ENCODE results near the gene TM6SF1. TPM values are rescaled to one million over a fixed set of nuclear protein-coding genes. Genes with fewer than 3 reads are reported as not detected.
"Not testable (repeated sequence)": the region's sequence is repeated elsewhere in the genome, so short reads cannot be mapped to it uniquely, and the experiment has no call there.

TM6SF1 gene
- 35.1 and 46.6 TPM in 2 replicates for total RNA-seq

DNA sequence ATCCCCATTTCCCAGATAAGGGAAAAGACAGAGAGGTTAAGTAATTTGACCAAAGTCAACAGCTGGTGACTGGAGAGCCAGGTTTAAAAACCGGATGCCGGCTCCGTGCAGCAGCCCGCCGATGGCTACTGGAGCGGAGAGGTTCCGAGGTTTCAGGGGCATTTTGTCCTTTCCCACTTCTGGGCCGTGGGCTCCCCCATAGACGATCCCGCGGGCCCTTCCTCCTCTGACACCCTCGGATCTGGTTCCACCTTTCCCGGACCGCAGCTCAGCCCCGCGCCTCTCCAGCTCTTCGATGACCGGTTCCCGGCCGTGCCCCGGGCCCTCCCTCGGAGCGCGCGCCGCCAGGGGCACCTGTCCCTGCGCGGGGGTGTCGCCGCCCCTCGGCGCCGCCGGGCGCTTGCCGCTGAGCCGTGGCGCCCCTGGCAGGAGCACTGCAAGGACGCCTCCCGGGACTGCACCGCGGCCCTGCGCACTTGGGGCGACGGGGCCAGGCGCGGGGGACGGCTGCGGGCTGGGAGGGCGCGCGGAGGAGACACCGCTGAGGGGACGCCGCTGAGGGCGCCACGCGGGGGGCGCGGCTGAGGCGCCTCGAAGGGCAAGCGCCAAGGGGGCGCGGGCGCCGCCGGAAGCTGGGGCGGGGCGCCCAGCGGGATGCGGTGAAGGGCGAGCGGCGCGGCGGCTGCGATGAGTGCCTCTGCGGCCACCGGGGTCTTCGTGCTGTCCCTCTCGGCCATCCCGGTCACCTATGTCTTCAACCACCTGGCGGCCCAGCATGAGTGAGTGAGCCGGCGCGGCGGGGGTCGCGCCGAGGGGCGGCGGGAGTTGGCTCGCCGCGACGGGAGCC, at the start of gene TM6SF1:
Gene TM6SF1 (plus strand): TSS at position 652 of the 847 bp plus-strand sequence. CDS start 36 bp downstream, at position 688.
- DNase-seq (ENCODE audit: low read depth, low spot score): no peak

DNA sequence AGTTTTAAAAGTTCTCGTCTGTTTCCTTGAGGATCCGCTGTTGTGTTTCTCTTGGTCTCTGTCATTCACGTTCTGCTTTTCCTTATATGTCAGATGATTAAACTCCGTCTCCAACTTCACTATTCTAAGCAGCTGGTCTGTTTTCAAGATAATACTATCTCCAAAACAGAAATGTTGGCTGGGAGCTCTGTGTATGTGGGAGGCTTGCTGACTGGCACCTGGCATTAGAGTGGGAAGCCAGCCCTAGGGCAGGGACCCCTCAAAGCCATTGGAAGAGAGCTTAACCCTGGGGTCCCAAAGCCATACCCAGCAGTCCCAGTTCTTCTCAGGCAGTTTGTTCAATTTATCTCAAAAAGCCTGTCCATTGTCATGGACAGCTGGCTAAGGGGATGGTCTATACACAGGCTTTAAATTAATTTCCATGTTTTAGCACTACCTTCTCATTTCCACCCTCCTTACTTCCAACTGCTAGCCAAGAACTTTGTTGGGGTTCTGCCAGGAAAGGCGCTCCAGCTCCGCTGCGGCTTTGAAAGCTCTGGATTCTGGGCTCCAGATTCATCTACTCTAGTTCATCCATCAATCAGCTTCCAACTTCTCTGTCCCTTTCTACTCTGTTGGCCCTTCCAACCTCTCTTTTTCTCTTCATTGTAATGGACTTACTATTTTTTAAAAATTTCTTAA, 49.6 kb upstream of the TM6SF1 start:
- DNase-seq (ENCODE audit: low read depth, low spot score): no peak

DNA sequence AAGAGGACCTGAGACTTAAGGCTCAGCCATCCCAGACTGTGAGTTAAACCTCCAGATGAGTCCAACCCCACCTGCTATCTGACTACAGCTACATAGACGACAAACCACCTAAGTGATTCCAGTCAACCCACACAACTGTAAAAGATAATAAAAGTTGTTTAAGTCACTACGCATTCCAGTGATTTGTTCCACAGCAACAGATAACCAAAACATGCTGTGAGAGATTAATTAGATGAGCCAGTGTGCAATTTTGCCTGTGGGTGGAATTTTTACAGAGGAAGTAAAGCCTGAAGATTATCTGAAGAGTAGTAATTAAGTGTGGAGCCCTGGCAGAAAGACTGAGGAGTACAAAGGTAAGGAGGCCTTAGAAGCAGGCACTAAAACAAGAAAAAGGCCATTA, 45.8 kb upstream of the TM6SF1 start:
- no peak for DNase-seq (ENCODE audit: low read depth, low spot score)

DNA sequence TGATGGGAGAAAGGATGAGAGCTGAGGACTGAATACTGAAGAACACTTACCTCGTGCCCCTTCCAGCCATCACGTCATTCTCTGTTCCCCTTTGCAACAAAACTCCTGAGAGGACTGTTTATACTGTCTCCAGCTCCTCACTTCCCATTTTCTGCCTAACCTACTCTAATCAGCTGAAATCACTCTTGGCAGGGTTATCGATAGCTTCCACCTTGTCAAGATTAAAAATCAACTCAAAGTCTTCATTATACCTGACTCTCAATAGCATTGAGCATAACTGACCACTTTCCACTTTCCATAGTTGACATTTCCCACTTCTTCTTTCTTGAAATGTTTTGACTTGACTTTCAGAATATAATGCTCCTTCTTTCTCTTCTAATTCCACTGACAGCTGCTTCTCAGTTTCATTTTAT, 44.7 kb upstream of the TM6SF1 start:
- no peak for DNase-seq (ENCODE audit: low read depth, low spot score)

DNA sequence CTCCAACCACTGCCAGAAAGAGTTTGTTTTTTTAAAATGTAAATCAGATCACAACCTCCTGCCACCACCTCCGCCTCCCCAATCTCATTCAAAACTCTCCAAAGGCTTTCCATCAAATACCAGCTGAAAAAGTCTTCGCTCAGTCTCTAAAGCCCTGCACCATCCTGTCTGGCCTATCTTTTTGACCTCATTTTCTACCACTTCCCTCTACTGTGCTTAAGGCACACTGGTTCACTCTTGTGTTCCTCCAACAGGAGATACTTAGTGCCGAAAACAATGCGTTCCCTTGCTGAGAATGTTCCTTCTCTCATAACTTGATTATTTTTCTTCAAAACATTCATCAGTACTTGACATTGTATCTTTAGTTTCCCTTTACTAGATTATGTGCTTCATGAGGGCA, 43.9 kb upstream of the TM6SF1 start:
- no peak for DNase-seq (ENCODE audit: low read depth, low spot score)

DNA sequence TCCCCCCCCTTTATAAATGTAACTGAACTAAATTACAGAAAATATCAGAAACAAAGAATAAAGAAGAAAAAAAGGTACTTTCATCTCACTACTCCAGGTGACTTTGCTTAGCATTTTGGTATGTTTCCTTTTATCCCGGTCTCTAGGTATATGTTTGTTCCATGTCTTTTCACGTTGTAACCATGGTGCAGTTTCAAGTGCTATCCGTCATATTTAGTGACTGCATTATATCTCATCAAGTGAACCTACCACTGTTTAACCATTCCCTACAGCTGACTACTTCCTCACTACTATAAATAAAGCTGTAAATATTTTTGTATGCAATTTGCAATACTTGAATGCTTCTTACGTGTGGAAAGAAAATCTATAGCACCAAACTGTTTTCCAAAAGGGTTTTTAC, 42.6 kb upstream of the TM6SF1 start:
- DNase-seq (ENCODE audit: low read depth, low spot score): no peak

DNA sequence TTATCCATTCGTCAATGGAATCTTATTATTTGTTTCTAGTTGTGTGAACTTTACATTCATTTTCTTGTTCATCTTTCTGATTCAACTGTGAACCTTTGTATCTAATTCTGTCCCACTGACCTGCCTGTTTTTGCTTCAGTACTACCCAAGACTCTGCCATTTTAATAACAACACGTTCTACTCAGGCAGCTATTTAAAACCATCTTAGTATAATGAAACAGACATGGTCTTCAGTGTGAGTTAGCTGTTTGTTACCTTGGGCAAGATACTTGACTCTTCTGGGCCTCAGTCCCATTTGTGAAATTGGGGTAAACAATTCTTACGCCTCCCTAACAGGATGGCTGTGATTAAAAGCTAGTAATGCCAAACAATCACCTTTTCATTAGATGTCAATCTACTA, 42.0 kb upstream of the TM6SF1 start:
- DNase-seq (ENCODE audit: low read depth, low spot score): no peak

DNA sequence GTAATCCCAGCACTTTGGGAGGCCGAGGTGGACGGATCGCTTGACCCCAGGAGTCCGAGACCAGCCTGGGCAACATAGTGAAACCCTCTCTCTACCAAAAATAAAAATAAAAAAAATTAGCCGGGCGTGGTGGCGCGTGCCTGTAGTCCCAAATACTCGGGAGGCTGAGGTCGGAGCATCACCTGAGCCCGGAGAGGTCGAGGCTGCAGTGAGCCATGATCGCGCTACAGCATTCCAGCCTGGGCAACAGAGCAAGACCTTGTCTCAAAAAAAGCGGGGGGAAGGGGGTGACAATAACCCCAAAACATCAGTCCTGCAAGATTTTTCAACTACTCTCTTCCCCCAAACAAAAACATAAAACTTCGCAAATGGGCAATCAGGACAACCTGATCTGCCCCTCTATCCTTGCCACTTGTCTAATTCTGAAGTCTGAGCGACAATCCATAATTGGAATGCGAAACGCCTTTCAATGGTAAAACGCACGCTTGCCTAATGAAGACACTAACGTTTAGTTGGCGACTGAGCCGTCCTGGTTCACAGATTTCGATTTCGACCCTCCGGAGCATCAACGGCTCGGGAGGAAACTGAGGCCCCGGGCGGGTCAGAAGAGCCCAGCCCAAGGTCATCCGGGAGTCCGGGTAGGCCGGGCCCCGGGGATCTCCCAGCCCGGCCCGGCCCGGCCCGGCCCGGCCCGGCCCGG, 41.3 kb upstream of the TM6SF1 start:
- no peak for DNase-seq (ENCODE audit: low read depth, low spot score)

DNA sequence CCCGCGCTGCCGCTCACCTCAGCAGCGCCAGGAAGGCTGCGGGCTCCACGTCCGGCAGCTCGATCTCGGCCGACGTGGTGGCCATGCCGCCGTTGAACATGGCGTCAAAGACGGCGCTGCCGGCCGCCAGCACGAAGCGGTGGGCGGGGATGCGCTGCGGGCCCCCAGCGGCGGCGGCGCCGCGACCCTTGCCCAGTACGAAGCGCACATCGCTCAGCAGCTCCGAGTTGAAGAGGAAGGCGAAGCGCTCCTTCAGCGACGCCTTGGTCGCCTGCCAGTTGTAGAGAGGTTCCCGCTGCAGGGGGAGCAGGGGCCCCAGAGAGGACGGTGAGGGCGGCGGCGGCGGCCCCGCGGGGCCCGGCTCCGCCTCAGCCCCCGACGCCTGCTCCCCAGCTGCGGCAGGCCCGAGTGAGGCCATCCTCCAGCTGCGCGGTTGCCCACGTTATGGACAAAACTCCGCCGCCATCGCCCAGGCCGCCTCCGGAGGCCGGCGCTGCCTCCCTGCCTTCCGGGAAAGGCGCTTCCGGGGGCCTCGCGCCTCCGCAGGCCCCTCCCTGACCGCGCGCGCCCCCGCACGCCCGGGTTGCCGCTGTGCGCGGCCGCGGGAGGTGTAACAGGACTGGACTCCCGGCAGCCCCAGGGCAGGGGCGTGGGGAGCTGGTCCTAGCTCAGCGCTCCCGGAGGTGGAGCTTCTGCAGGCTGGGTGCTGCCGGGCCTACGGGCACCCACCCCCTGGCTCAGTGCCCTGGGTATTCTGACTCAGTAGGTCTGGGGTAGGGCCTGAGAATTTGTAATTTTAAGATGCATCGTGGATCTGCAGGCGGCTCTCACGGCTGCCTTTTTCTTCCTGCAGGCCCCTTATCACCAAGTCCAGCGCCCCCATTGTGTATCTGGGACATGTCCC, 40.5 kb upstream of the TM6SF1 start, which contains the start of gene BTBD1:
Gene BTBD1 (minus strand): TSS at position 519 of the 904 bp plus-strand sequence. CDS start 101 bp downstream, at position 418.
- DNase-seq (ENCODE audit: low read depth, low spot score): peak; percentile 64

DNA sequence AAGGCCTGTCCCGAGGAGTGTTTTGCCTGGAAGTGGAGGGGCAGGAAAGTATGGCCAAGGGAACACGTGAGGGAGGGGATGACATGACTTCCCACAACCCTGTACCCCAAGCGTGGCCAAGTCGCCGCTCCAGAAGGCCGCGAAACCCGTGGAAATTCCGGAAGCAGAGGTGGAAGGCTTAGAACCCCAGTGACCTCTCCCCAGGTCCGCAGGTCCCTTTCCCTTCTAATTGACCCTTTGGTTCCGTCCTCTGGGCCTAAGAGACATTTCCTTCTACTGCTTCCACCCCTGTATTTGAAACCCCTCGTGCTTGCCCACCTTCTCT, 39.8 kb upstream of the TM6SF1 start:
- no peak for DNase-seq (ENCODE audit: low read depth, low spot score)

DNA sequence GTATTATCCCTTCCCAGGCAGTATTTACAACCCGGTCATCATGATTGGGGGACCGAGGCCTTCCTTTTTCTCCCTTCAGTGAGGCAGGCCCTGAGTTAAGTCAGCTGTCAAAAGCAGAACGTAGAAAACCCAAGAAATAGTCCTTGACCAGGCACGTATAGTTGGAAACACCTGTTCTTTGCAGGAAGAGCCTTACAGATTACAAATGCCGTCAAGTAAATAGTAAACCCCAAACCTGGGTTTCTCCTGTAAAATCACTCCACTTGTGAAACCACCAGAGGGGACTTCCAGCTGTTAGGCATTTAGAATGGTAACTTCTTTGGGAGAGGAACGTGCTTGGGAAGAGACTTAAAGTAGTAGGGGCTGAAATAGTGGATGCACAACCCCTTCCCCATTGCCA, 39.4 kb upstream of the TM6SF1 start:
- no peak for DNase-seq (ENCODE audit: low read depth, low spot score)

DNA sequence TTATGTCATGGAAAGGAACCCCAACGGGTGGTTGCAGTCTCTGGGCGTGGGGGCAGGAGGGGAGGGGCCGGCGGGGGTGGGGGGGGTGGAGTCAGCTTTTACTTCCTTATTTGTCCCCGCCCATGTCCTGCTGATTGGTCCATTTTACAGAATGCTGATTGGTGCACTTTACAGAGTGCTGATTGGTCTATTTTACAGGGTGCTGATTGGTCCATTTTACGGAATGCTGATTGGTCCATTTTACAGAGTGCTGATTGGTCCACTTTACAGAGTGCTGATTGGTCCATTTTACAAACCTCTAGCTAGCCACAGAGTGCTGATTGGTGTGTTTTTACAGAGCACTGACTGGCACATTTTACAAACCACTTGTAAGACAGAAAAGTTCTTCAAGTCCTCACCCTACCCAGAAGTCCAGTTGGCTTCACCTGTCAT, 38.2 kb upstream of the TM6SF1 start:
- not testable (repeated sequence) for DNase-seq (ENCODE audit: low read depth, low spot score)

DNA sequence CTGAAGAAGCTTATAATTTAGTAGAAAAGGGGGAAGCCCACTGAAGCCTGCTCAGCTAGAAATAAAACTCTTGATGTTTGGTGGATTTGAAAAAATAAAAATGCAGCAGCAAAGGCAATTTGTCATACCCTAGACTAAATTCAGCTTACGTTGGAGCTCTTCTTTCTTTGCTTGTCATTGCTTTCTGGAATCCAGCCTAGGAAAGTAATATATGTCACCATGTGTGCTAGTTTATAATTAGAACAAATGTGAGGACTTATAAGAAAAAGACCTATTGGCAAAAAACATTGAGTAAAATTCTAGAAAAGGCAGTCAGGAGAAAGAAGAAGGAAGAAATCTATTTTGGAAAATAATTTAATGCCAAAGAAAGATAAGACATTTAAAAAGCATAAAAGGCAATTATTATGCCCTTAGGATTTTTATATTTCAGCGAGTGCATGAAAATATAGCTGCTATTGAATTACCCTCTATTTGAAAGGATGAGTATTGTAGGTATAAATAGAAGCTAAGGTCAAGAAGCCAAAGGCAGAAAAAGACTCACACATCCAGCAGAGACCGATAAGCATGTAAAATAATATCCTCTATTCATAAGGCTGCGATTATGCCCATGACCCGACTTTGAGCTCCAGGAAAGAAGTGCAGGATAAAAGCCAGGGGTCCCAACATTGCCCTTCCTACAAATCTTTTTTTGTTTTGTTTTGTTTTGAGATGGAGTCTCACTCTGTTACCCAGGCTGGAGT, 29.8 kb upstream of the TM6SF1 start:
- DNase-seq (ENCODE audit: low read depth, low spot score): no peak

DNA sequence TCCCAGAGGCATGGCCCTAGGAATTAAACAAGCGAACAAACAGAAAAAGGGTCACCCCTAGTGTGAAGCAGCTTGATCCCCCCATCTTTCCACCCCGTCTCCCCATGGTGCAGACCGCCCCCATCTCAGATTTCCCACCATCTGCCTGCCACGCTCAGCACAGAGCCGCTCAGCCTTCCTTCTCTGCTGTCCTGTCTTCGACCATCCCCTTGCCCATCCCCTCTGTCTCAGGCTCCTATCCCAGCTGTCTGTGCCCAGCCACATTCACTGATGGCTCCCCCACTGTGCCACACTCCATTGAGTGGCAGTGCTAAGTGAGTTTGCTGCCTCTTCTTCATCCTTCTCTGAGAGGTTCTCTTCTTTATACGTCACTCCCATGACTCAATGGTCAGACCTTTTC, 28.7 kb upstream of the TM6SF1 start:
- no peak for DNase-seq (ENCODE audit: low read depth, low spot score)

DNA sequence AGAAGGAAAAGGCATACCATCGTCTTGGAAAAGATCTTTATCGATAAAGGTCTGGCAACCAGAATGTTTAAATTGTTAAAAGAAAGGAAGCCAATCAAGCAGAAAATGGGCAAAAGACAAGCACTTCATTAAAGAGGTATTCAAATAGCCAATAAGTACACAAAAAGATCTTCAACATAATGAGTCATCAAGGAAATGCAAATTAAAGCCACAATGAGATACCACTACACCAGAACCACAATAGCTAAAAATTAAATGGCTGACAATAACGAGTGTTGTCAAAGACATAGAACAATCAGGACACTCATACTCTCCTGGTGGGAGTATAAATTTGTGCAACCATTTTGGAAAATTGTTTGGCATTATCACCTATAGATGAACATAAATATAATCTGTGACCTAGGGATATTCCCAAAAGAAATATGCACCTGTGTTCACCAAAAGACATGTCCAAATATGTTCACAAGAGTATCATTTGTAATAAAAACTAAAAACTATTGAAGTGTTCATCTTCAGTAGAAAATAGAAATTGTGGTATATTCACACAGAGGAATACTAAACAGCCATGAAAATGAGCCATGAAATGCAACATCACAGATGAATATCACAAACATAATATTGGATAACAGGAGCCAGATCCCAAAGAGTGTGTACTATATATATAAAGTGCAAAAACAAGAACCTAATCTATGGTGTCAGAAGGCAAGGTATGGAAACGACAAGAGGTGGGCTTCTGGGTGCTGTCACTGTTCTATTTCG, 26.0 kb upstream of the TM6SF1 start:
- DNase-seq (ENCODE audit: low read depth, low spot score): no peak

DNA sequence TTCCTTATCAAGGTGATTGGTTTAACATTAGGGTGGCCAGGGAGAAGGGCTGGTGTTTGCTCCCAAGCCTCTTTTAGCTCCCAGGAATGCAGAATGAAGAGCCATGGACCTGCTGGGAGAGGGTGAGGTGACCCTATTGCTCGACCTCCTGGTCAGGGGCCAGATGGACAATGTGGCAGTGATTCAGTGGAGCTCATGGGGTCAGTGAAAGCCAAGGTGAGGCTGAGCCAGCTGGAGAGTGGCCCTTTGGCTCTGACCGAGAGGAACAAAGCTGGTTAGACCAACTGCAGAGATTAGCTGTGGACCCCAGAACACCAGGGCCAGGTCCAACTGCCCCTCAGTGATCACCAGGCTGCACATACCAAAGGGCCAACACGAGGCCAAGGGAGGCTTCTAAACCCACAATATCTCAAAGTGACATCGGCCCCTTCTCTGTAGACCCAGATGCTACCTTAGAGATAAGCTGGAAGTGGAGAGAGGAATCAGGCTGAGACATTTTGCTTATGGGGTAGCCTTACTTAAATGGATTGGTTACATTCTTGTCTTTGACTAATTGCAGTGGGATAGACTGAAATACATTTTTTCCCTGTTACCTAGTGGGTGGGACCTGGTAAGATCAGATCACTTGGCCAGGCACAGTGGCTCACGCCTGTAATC, 24.6 kb upstream of the TM6SF1 start:
- no peak for DNase-seq (ENCODE audit: low read depth, low spot score)

DNA sequence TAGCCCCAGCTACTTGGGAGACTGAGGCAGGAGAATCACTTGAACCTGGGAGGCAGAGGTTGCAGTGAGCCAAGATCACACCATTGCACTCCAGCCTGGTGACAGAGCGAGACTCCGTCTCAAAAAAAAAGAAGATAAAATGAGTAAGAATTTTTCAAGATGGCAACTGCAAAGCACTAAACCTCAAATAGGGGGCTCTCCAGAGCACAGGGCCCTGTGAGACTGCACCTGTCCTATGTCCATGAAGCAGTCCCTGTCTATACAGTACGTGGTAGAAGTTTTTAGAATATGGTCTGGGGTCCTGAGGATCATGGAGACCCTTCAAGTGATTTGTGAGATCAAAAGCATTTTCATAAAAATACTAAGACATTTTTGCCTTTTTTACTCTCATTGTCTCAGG, 22.0 kb upstream of the TM6SF1 start:
- not testable (repeated sequence) for DNase-seq (ENCODE audit: low read depth, low spot score)

DNA sequence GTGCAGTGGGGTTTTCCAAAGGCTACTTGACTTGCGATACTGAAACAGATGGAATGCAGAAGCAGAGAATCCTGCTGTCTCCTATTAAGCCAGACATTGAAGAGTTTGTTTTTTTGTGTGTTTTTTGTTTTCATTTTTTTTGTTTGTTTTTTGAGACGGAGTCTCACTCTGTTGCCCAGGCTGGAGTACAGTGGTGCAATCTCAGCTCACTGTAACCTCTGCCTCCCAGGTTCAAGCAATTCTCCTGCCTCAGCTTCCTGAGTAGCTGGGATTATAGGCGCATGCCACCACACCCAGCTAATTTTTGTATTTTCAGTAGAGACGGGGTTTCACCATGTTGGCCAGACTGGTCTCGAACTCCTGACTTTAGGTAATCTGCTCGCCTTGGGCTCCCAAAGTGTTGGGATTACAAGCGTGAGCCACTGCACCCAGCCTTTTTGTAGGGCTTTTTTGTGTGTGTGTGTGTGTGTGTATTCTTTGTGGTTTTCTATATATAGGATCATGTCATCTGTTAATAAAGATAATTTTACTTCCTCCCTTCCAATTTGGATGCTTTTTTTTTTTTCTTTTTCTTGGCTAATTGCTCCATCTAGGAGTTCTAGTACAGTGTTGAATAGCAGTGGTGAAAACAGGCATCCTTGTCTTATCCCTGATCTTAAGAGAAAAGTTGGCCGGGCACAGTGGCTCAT, 21.4 kb upstream of the TM6SF1 start:
- not testable (repeated sequence) for DNase-seq (ENCODE audit: low read depth, low spot score)

DNA sequence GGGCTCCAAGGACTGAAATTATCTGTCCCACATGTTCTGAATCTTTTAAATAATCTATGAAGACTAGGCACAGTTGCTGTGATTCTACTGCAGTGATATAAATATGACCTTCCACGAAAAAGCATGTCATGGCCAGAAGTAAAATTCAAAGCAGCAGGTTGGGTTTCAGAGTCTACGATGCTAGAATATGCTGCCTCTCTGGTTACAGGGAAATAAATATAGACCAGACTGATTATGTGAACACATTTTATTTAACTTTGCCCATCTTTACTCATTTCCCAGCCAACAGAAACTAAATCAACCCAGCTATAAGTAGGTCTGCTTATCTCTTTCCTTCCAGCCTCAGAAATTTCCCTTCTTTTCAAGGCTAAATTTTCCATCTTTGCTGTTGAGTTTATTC, 19.9 kb upstream of the TM6SF1 start:
- no peak for DNase-seq (ENCODE audit: low read depth, low spot score)
